Measurements from ENCODE around the gene NKAIN2.

GRCh38 chr6:124069230-124069950, 265.7 kb downstream of the NKAIN2 start:
- no peak for TF ChIP-seq EZH2 (IDR thresholded peaks at IDR 0.05)
- no peak for TF ChIP-seq CTCF (IDR thresholded peaks at IDR 0.05 in 2 of 3, conservative IDR thresholded peaks at IDR 0.05 in 1 of 3; ENCODE audit: borderline replicate concordance in 1 of 3, insufficient read depth in 1 of 3, low read depth in 2 of 3, low read length in 2 of 3)
- no peak for TF ChIP-seq POLR2AphosphoS5 (IDR thresholded peaks at IDR 0.05; ENCODE audit: low read depth, low read length)
- no peak for TF ChIP-seq EZH2phosphoT487 (IDR thresholded peaks at IDR 0.05; ENCODE audit: borderline replicate concordance)
- TF ChIP-seq POLR2A (IDR thresholded peaks at IDR 0.05; ENCODE audit: borderline replicate concordance, extremely low read depth, insufficient read depth, insufficient read length) = no peak
- TF ChIP-seq REST (IDR thresholded peaks at IDR 0.05; ENCODE audit: low read depth) = no peak
- no peak for TF ChIP-seq FOSL1 (IDR thresholded peaks at IDR 0.05; ENCODE audit: low read depth)
- TF ChIP-seq YY1 (IDR thresholded peaks at IDR 0.05; ENCODE audit: extremely low read depth, insufficient replicate concordance, low read depth, low read length) = no peak
- no peak for TF ChIP-seq CBX3 (IDR thresholded peaks at IDR 0.05; ENCODE audit: low read depth)
- TF ChIP-seq RAD21 (IDR thresholded peaks at IDR 0.05; ENCODE audit: low read depth) = no peak
- TF ChIP-seq TCF7L2 (IDR thresholded peaks at IDR 0.05; ENCODE audit: borderline replicate concordance, extremely low read depth, insufficient read depth, insufficient read length) = no peak
- no peak for TF ChIP-seq ATF3 (IDR thresholded peaks at IDR 0.05)
- TF ChIP-seq MAX (IDR thresholded peaks at IDR 0.05) = no peak
- no peak for TF ChIP-seq SIN3A (IDR thresholded peaks at IDR 0.05; ENCODE audit: low read depth)
